ENCODE measurements around the gene ATF5. TPM values are rescaled to one million over a fixed set of nuclear protein-coding genes. Genes with fewer than 3 reads are reported as not detected.
A peak's percentile ranks its signal among the peaks of the same experiment; 100 is the strongest.

The ATF5 gene
- total and polyA plus RNA-seq, 2 of the 13 experiments (the other 11 are each of a cell fraction or from before 2014, with no cell fraction given) = 5.2 to 10.3 TPM

DNA sequence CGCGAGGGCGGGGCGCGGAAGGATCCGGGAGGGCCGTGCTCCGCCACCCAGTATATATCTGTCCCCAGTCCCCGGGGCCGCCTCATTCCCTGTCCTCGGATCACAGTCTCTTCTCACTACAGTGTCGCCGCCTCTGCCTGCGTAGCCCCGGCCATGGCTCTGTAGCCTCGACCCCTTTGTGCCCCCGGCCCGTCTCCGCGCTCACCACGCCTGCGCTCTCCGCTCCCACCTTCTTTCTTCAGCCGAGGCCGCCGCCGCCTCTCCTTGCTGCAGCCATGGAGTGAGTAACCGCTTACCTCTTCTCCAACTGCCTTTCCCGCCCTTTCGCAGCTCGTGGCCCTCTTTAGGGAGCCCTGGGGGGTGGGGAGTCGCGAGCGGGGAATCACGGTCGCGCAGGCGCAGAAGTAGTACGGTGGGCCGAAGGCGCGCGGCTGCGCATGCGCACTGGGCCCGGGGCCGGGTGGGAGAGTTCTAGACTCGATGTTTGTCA is at the start of gene ATF5, which contains the start of gene NUP62 (continued):
- TF ChIP-seq ZBTB40 (IDR thresholded peaks at IDR 0.05) (no peak), ZBTB40 (CRISPR knock-in tag; IDR thresholded peaks at IDR 0.05) (peak; percentile 80; the same call in 1 of the 2 replicates), YEATS2 (CRISPR knock-in tag; IDR thresholded peaks at IDR 0.05; ENCODE audit: borderline replicate concordance) (peak; percentile 92; the same call in 1 of the 2 replicates), MTA1 (CRISPR knock-in tag; IDR thresholded peaks at IDR 0.05; ENCODE audit: borderline replicate concordance) (0 out of 2 replicates have a peak, but pooled peaks have one; percentile 33), IKZF5 (CRISPR knock-in tag; IDR thresholded peaks at IDR 0.05) (peak; percentile 77; the same call in 1 of the 2 replicates), ZNF670 (CRISPR knock-in tag; IDR thresholded peaks at IDR 0.05; ENCODE audit: borderline replicate concordance) (peak; percentile 92), RBAK (CRISPR knock-in tag; IDR thresholded peaks at IDR 0.05) (no peak), PLSCR1 (CRISPR knock-in tag; IDR thresholded peaks at IDR 0.05; ENCODE audit: borderline replicate concordance) (peak; percentile 72; the same call in 1 of the 2 replicates), ZNF678 (CRISPR knock-in tag; IDR thresholded peaks at IDR 0.05) (0 out of 2 replicates have a peak, but pooled peaks have one; percentile 21), FOXA1 (IDR thresholded peaks at IDR 0.05) (no peak), FOXA1 (CRISPR knock-in tag; IDR thresholded peaks at IDR 0.05) (no peak; the same call in 1 of the 2 replicates), POLR2G (IDR thresholded peaks at IDR 0.05; ENCODE audit: low read depth, low read length) (no peak), ATF7-NPFF (CRISPR knock-in tag; IDR thresholded peaks at IDR 0.05; ENCODE audit: low read depth) (no peak; the same call in 1 of the 2 replicates), FOSL2 (CRISPR knock-in tag; IDR thresholded peaks at IDR 0.05) (peak; percentile 31; the same call in 1 of the 2 replicates)
- TF ChIP-seq, protein P1, sequence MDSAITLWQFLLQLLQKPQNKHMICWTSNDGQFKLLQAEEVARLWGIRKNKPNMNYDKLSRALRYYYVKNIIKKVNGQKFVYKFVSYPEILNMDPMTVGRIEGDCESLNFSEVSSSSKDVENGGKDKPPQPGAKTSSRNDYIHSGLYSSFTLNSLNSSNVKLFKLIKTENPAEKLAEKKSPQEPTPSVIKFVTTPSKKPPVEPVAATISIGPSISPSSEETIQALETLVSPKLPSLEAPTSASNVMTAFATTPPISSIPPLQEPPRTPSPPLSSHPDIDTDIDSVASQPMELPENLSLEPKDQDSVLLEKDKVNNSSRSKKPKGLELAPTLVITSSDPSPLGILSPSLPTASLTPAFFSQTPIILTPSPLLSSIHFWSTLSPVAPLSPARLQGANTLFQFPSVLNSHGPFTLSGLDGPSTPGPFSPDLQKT (CRISPR knock-in tag; IDR thresholded peaks at IDR 0.05; ENCODE audit: borderline replicate concordance) = peak; percentile 50; the same call in 1 of the 2 replicates
- TF ChIP-seq, protein P2, sequence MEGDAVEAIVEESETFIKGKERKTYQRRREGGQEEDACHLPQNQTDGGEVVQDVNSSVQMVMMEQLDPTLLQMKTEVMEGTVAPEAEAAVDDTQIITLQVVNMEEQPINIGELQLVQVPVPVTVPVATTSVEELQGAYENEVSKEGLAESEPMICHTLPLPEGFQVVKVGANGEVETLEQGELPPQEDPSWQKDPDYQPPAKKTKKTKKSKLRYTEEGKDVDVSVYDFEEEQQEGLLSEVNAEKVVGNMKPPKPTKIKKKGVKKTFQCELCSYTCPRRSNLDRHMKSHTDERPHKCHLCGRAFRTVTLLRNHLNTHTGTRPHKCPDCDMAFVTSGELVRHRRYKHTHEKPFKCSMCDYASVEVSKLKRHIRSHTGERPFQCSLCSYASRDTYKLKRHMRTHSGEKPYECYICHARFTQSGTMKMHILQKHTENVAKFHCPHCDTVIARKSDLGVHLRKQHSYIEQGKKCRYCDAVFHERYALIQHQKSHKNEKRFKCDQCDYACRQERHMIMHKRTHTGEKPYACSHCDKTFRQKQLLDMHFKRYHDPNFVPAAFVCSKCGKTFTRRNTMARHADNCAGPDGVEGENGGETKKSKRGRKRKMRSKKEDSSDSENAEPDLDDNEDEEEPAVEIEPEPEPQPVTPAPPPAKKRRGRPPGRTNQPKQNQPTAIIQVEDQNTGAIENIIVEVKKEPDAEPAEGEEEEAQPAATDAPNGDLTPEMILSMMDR (CRISPR knock-in tag; IDR thresholded peaks at IDR 0.05) = no peak
